ENCODE data around the gene CAPN9.
"Not testable (repeated sequence)": the region's sequence is repeated elsewhere in the genome, so short reads cannot be mapped to it uniquely, and the experiment has no call there.

Gene CAPN9

GRCh38 chr1:230710543-230710904 is 36.7 kb upstream of the CAPN9 start:
- DNase-seq: no peak

DNA sequence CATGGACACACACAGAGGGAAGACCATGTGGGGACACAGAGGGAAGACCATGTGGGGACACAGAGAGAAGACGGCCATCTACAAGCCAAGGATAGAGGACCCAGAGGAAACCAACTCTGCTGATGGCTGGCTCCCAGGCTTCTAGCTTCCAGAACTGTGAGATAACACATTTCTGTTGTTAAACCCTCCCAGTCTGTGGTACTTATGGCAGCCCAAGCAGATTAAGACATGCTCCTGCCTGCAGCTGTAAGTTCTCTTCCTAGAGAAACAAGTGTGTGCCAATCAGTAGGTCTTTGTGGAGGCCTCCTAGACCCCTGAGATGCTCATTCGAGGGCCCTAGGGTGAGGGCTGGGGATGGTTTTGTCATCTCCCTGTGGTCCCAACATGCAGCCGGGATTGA is 35.9 kb upstream of the CAPN9 start:
- DNase-seq: no peak

DNA sequence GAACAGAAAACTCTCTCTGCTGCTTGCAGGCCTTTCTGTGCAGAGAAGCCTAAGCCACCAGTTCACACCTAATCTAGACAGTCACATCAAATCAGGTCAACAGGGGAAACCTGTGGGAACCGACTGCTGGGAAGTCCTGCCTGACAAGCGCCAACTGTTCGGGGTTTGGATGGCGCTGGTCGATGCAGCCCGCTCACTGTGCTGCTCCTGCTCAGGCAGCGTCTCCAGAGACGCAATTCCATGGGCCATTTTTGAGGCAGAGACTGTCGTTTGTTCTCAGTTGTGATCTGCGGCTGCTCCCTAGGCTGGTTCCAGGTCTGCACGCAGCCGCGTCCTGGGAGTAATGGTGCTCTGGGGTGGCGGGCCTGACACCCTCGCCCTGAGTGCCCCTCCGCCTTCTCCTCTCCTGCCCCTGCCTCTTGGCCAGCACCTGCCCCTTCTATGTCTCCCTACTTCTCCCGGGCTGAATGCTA is 34.7 kb upstream of the CAPN9 start:
- no peak for DNase-seq

GRCh38 chr1:230713138-230713537 is 34.0 kb upstream of the CAPN9 start:
- DNase-seq: no peak

DNA sequence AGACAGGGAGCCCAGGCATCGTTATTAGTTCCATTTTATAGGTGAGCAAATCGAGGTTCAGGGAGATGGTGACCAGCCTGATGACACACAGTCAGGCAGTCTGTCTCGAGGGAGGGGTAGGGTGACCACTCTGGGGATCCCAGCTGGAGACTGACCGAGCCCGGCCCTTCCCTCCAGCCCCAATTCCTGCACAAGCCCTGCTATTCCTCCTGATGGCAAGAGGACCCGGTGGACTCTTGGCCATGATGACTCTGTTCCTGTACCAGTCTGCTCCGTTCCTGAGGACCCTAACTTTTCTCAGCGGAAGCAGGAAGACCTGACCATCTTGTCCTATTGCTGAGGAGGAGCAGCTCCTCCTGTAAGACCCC is 33.7 kb upstream of the CAPN9 start:
- no peak for DNase-seq

GRCh38 chr1:230713915-230714764 is 33.0 kb upstream of the CAPN9 start, which contains the start of gene AGT:
Gene AGT, minus strand, starts transcription at chr1:230714122. Its CDS starts 3,299 bp downstream, at chr1:230710823.
- DNase-seq: no peak

DNA sequence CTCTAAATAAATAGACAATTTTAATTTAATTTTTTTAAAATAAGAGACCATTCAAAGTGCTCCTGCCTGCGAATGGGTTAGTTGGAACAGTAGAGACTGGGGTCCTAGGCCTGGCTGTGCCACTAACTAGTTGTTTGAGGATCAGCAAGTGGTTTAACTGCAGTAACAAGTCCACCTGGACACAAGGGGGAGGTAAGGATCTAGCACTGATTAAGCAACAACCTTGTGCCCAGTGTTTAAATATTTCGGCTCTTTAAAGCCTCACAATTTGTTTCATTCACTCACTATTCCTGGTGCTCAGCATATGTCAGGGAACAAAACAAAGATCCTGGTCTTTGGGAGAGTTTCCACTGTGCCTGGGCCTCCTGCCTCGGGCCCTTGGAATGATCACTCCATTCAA is 31.7 kb upstream of the CAPN9 start:
- DNase-seq: no peak

GRCh38 chr1:230716453-230716852 is 30.7 kb upstream of the CAPN9 start:
- not testable (repeated sequence) for DNase-seq

DNA sequence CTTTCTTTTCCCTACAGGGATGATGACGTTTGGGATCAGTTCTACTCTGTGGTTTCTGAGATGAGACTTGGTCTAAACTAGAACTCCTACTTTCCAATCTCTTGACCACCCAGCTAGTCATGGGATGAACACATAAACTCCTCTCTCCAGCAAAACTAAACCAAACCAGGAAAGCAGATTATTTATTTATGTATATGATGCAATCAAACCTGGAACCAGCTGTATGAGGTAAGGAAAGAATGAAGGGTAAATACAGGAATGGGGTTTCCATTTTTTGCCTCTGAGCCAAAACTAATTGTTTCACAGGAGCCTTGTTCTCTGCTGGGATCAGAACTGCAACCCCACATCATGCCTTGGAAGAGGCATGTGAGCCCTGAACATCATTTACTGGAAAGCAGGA is 29.9 kb upstream of the CAPN9 start:
- DNase-seq: no peak

GRCh38 chr1:230721849-230722522 is 25.2 kb upstream of the CAPN9 start:
- DNase-seq: not testable (repeated sequence)

DNA sequence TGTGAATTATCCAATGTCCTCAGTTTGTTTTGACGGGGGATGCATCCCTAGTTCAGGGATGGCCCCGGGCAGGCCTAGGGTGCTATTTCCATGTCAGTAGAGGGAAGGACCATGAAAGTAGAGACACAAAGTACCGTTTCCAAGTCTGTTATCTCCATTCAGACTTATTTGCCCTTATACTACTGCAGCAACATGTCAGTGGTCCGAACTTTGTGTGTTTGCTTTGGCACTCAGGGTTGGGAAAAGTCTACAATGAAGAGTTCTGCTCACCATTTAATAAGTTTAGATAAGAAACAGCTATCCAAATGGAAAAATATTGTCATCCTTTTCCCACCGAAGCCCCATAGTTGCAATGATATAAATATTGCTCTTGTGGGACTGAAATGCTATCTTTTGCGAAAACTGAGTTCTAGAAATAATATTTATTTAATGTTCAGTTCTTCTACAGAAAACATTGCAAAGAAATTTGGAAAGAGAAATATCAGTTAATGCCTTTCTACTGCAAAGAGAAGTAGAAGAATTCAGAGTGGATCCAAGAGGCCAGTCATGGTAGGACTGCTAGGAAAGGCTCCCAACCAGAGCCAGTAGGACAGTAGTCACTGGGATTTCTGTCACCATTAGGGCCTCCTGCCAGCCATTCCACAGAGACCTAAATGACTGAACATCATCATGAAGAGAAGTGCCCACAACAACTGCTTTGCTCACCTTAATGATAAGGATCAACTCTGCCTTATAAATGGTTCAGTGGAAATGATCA is 21.8 kb upstream of the CAPN9 start:
- DNase-seq: no peak

GRCh38 chr1:230728710-230729392 is 18.3 kb upstream of the CAPN9 start:
- no peak for DNase-seq

GRCh38 chr1:230730977-230731376 is 16.2 kb upstream of the CAPN9 start:
- DNase-seq: no peak

GRCh38 chr1:230735447-230735846 is 11.7 kb upstream of the CAPN9 start:
- no peak for DNase-seq

- DNase-seq: no peak
Observed at GRCh38 chr1:230737622-230738262, 9.4 kb upstream of the CAPN9 start.

DNA sequence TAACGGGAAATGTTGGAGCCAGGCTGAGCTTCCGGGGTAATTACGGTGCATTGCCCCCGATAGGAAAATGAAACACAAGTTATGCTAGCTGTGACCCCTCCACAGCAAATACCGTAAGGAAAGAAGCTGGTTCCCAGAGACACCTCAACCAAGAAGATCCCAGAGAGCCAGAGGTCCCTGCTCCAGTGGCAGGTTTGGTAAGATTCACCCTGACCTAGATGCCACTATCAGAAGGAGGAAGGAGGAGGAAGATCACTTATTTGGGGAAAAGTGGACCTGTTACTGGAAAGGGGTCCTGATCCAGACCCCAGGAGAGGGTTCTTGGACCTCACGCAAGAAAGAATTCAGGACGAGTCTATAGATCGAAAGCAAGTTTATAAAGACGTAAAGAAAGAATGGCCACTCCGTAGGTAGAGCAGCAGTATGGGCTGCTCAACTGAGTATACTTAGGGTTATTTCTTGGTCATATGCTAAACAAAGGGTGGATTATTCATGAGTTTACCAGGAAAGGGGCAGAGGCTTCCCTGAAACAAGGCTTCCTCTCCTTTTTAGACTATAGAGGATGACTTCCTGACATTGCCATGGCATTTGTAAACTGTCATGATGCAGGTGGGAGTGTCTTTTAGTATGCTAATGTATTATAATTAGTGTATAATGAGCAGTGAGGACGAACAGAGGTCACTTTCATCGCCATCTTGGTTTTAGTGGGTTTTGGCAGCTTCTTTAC is 7.5 kb upstream of the CAPN9 start:
- DNase-seq: no peak

GRCh38 chr1:230743899-230744298 is 3.3 kb upstream of the CAPN9 start:
- DNase-seq: no peak

DNA sequence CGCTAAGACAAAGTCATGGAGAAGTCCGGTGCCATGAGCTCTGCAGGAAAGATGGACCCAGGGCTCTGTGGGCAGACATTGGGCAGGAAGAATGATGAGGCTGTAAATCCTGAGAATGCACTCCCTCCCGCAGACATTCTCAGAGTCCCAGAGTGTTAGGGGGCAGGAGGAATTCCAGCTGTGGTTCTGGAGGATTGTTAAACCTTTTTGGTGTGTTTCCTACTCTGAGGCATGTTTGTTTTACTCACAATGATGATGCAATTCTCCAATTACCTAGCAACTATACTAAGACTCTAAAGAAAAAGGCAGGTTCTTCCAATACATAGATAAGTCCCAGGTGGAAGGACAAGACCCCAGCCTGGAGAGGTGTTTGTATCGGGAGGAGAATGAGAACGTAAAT is 2.8 kb upstream of the CAPN9 start:
- DNase-seq: no peak

DNA sequence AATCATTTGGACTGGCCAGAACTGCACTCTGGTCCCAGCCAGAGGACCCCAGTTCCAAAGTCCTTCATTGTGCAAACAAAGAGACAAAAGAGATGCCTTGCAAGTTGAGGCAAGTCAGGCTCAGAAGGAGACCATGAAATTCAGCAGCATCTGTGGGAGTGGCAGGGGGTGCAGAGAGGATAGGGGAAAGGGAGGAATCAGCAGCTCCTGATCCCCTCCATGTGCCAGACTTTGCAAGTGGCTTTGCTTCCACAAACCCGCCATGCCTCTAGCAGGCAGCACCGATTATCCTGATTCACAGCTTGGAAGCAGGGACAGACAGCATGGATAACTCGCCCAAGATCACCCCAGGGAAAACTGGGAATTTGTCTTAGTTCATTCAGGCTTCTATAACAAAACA is 2.1 kb upstream of the CAPN9 start:
- no peak for DNase-seq

GRCh38 chr1:230746617-230747016 is 571 bp upstream of the CAPN9 start:
- no peak for DNase-seq

DNA sequence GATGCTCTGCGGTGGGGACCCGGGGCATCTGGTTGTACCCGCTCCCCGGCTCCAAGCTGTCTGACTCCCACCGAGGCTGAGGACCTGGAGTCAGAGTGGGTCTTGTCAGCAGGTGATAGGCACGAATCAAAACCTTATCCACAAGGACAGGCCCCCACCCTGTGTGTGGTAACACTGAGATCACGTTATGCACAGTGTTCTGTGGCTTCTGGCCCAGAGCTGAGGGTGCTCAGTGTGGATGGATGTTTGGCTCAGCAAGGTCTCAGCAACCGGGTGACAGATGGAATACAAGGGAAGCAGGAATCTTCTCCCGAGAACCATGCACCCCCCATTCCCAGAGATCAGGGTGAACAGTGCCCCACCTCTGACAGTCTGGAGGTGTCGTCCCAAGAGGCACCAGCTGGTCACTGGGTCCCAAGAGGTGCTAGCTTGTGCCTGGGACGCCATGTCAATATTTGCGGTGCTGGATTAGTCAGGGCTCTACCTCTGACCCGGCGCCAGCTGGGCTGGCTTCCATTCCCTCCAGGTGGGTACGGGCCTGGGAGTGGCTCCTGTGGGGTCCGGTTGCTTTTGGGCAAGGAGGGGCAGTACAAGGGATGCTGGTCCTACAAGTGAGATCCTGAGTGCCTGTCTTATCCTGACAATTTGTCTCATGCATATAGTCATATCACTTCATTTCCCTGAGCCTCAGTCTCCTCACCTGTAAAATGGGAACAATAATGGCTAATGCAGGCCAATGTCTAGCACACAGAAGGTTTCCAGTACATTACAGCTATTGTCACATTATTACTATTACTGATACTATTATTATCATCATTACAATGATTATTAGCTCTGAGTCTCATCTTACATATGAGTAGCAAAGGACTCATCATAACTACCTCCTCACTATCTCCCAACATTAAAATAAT is 957 bp downstream of the CAPN9 start:
- no peak for DNase-seq

All from NCI-H524 treated with DMSO at 0.1 percent for 48 hours (cell line).